Prostate gland (tissue), 2 donors: ENCODE data around the gene ITFG2.

ENCODE experiments used
- POLR2A ChIP-seq: fragments of 450-650 bp; IDR thresholded peaks from one replicate; pipeline ENCODE4 v1.6.1; 2016; ENCODE audit warnings: antibody characterized with exemption, mild to moderate bottlenecking
- POLR2AphosphoS5 ChIP-seq: sonication (generic); formaldehyde crosslinking; IDR thresholded peaks from one replicate; pipeline ENCODE4 v1.6.1; 2017; ENCODE audit warnings: antibody characterized with exemption
- TF ChIP-seq, protein P1 (sequence below), 4 experiments: fragments of 200-600 bp in 2 of 4; fragments of 450-650 bp in 2 of 4; sonication (generic) in 2 of 4; IDR thresholded peaks; 1 replicate in 3 of 4; 2 replicates in 1 of 4; pipeline ENCODE4 v1.5.1; 2016 to 2019; ENCODE audit warnings: antibody characterized with exemption in 4 of 4, mild to moderate bottlenecking in 2 of 4, moderate library complexity in 2 of 4

DNA sequence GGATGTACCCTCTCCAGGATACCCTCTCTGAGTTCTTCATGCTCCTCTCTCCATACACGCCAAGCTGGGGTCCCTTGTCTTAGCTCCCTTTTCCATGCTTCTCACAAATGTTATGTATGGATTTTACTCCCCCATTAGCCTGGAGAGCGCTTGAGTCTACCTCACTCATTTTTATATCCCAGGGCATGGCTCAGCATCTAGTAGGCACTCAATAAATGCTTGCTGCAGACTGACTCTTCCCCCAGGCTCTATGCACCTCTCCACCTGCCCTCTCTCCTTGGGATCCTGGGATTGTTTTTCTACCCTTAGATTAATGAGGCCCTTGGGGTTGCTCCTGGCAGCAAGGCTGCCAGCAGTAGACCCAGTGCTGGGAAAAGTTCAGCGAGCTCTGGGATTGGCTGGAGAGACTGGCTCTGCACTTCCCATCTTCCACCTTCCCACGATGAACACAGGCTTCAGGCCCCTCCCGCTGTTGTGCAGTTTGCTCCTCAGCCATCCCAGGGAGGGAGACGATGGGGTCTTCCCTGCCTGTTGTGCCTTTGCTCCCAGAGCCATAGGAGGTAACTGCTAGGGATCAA is 20.2 kb downstream of the ITFG2 start:
- TF ChIP-seq POLR2A = no peak
- TF ChIP-seq, protein P1, sequence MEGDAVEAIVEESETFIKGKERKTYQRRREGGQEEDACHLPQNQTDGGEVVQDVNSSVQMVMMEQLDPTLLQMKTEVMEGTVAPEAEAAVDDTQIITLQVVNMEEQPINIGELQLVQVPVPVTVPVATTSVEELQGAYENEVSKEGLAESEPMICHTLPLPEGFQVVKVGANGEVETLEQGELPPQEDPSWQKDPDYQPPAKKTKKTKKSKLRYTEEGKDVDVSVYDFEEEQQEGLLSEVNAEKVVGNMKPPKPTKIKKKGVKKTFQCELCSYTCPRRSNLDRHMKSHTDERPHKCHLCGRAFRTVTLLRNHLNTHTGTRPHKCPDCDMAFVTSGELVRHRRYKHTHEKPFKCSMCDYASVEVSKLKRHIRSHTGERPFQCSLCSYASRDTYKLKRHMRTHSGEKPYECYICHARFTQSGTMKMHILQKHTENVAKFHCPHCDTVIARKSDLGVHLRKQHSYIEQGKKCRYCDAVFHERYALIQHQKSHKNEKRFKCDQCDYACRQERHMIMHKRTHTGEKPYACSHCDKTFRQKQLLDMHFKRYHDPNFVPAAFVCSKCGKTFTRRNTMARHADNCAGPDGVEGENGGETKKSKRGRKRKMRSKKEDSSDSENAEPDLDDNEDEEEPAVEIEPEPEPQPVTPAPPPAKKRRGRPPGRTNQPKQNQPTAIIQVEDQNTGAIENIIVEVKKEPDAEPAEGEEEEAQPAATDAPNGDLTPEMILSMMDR (IDR thresholded peaks at IDR 0.05) = no peak
- TF ChIP-seq POLR2AphosphoS5 = no peak
